Middle frontal gyrus (tissue), 1 donor: Measurements from ENCODE around the gene MRRF.

Experiments used
- DNase-seq: peaks from one replicate; pipeline ENCODE4 v3.0.0-alpha.2; 2015; ENCODE audit warnings: low spot score; ENCODE audit errors: extremely low spot score

MRRF gene

GRCh38 chr9:122331523-122331927 is 66.8 kb downstream of the MRRF start:
- DNase-seq: no peak

- DNase-seq: no peak
Measured at GRCh38 chr9:122332083-122332482, 67.4 kb downstream of the MRRF start.

GRCh38 chr9:122332644-122333043 is 68.0 kb downstream of the MRRF start:
- no peak for DNase-seq

- DNase-seq: no peak
Measured at GRCh38 chr9:122333169-122333808, 68.6 kb downstream of the MRRF start.

GRCh38 chr9:122334916-122335315 is 70.2 kb downstream of the MRRF start:
- no peak for DNase-seq

GRCh38 chr9:122336189-122336588 is 71.5 kb downstream of the MRRF start:
- no peak for DNase-seq

GRCh38 chr9:122336866-122337555 is 72.3 kb downstream of the MRRF start:
- no peak for DNase-seq

GRCh38 chr9:122337556-122337929 is 72.9 kb downstream of the MRRF start:
- no peak for DNase-seq

GRCh38 chr9:122338536-122338935 is 73.9 kb downstream of the MRRF start:
- DNase-seq: no peak

- no peak for DNase-seq
Measured at GRCh38 chr9:122338994-122339393, 74.3 kb downstream of the MRRF start.

- DNase-seq: no peak
Measured at GRCh38 chr9:122339579-122339978, 74.9 kb downstream of the MRRF start.

GRCh38 chr9:122340161-122340560 is 75.5 kb downstream of the MRRF start:
- no peak for DNase-seq

- DNase-seq: no peak
Measured at GRCh38 chr9:122342323-122343050, 77.8 kb downstream of the MRRF start.

- DNase-seq: no peak
Measured at GRCh38 chr9:122346478-122347347, 82.0 kb downstream of the MRRF start.

GRCh38 chr9:122347348-122348287 is 82.9 kb downstream of the MRRF start:
- no peak for DNase-seq

GRCh38 chr9:122348288-122348777 is 83.7 kb downstream of the MRRF start:
- DNase-seq: no peak

- no peak for DNase-seq
Measured at GRCh38 chr9:122348791-122349190, 84.1 kb downstream of the MRRF start.

- DNase-seq: no peak
Measured at GRCh38 chr9:122349201-122349600, 84.5 kb downstream of the MRRF start.

GRCh38 chr9:122350577-122351355 is 86.1 kb downstream of the MRRF start:
- DNase-seq: peak; percentile 76
